ENCODE results near the gene IL26.
"Not testable (repeated sequence)": the region's sequence is repeated elsewhere in the genome, so short reads cannot be mapped to it uniquely, and the experiment has no call there.

The IL26 gene

DNA sequence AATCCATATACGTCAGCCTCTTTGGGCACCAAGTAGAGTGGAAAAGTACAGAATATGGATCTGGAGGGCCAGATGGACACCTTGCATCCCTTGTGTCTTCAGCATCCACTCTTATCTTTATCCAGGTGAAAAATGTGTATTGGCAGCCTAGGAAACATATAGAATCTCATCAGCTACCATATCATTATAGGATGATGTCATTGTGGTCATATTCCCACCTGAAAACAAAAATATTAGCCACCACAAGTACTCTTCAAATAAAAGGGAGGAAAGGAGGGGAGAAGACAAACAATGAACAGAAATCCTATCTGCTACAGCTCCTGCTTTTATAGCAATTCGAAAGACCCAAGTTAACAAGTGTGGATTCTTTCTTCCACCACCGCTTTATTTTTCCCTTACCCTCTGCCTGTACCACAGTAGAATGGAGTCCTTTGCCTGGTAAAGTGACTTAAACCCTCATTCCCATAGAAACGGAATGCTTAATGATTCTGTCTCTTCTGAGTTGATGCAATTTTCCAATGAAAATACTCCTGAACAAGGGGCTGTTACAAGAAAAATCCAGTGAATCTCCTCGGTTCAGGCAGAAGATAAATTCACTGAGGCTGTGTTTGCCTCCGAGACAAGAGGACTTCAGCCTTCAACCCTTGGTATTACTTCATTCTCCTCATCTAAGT is 13.8 kb upstream of the IL26 start:
- no peak for DNase-seq

DNA sequence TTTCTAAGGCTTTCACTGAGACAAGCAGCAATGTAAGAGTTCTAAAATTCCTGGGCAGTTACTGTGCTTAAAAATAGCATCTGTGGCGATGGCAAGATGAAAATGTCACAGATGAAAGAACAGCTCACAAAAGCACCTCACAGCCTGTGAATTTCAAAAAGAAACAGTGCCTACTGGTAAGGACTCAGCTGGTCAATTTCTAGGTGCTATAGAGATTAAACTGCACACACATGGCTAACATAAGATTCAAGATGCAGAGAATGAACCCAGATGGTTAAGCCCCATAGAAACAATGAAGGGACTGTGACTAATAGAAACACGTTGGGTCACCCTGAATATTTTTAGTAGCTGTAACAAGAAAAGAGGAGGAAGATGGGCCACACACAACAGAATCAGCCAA is 12.0 kb upstream of the IL26 start:
- peak; percentile 66 for DNase-seq

DNA sequence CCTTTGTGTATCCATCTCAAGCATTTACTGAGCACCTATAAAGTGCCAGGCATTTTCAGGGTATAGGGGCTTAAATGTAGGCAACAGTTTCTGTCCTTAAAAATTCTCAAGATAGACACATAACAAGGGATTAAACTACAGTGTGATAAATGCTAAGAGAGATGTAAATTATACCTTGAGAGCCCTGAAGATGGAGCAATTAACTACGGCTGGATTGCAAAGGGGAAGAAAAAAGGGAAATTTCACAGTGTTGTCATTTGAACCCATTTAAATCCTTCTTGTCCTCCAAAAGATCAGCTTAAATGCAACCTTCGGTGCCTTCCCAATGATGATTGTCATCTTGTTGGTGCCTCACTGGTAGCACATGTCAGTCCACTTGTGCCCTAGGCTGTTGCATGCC is 11.5 kb upstream of the IL26 start:
- DNase-seq, result peak; percentile 42

DNA sequence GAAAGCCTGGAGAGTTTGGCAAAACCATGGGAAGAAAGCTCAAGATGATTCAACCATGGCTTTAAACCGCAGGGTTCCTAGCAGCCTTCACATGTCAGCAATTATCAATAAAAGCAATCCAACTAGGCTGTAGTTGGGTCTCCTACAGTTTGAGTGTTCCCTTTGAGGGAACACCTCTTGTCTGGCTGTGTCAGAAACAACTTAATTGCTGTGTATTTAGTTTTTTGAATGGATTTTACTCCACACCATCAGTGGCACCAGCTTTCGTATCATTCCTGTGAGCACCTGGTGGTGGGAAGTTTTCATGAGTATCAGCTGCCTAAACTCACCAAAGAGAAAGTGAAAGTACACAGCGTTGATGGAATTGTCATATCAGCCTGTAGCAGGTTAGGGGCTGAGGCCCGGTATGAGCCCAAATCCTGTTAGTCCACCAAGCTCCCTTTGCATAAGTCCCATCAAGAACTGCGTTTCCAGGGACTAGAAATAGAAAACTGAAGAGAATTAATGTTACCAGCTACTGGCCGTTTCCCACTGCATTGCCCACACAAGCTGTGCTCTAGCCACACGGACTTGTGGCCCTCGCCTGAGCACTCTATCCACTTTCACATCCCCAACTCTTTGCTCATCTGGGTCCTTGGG is 10.9 kb upstream of the IL26 start:
- no peak for DNase-seq

DNA sequence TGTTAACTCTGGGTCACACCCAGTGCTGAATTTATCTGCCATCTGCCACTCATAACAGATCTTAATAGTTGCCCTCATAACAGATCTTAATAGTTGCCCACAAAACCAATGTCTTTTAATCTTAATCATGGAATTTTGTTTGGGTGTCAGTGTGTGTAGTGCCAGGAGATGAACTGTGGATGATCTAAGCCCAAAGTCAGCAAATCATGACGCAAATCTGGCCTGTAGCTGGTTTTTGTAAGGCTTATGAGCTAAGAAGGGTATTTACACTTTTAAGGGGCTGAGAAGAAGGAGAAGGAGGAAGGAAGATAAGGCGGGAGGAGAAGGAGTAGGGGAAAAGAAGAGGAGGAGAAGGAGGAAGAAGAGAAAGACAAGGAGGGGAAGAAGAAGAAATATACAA is 10.0 kb upstream of the IL26 start:
- no peak for DNase-seq

DNA sequence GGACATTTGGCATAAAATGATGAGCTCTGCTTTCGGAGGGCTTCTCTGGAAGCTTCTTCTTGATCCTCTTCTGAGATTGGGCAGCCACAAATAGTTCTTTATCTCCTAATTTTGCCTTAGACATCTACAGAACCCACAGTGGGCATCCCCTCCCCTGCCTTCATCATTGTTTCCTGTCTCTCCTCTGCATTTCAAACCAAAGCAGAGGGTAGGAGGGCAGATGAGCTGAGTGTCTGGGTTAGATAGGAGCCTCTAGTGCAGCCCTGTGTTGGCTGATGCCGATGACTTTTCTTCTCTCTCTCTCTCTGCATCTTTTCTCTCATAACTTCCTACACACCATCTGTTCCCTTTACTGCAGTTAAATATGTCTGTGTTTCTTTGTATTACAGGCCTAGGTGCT is 8.5 kb upstream of the IL26 start:
- DNase-seq, result no peak

DNA sequence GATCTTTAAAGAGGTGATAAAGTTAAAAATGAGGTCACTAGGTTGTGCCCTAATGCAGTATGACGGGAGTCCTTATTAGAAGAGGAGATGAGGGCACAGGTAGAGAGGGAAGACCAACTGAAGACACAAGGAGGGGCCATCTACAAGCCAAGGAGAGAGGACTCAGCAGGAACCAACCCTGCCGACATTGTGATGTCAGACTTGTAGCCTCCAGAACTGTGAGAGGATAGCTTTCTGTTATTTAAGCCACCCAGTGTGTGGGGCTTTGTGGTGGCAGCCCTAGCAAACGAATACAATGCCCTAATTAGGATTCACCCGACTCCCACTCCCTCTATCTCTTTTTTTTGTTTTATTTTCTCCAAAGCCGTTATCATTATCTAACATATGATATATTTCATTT is 7.9 kb upstream of the IL26 start:
- no peak for DNase-seq

DNA sequence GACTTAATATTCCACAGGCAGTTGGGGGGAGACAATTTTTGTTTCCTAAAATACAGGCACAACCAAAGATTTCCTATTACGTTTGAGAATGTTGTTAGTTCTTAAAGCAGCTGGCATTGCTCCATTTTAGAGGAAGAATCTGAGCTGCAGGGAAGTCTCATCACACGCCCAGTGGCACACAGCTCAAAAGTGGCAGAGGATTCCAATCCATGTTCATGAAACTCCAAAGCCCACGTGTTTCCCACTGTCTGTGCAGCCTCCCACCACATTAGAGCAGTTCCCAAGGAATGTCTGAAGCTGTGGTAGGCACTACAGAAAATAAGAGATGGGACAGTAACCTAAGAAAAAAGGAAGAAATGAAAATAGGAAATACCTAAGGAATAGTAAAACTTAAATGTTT is 6.1 kb upstream of the IL26 start:
- DNase-seq, result no peak

DNA sequence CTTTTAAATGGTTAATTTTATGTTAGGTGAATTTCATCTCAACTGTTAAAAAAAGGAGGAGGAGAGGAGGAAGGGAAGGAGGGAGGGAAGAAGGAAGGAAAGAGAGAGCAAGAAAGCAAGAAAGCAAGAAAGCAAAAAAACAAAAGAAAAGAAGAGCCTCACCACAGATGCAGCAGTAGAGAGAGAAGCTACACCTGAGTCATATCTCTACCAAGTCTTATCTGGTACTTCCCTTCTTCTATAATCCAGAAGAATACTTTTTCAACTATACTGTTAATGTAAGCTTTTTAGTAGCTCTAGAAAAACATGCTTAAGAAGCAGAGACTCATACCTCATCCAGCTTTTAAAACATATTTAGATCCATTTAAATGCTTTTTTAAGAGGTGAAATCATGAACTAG is 5.6 kb upstream of the IL26 start:
- DNase-seq, result no peak

DNA sequence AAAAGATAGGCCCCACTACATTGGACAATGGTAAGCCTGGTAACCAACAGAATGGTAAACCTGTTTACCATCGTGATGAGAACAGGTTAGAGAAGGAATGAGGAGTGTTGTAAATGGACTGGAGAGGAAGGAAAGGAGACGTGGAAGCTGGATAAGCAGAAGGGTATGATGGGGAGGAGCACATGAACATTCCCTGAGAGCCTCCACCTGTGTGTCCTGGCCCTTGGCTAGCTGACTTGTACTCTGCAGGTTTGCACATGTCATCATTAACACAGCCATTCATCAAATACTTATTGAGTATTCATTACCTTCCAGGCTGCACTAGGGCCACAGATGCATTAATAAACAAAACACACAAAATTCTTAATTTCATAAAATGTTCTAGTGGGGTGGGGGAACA is 4.3 kb upstream of the IL26 start:
- DNase-seq, result no peak

DNA sequence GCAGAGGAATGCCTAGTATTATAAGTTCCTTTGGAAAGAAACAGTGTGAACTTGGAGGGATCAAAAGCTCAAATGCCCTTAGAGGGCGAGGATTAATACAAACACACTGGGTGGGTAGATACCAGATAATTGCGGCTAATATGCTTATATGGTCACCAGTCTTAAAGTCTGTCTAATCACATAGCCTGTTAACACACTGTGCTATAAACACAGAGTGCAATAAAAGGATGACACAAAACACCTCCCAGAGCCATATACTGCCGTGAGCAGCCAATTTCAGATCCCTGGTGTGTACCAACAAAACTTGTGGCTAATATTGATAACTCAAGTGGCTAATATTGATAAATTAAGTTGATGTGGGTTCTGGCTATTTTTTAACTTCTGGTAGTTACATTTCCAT is 1.7 kb upstream of the IL26 start:
- no peak for DNase-seq

DNA sequence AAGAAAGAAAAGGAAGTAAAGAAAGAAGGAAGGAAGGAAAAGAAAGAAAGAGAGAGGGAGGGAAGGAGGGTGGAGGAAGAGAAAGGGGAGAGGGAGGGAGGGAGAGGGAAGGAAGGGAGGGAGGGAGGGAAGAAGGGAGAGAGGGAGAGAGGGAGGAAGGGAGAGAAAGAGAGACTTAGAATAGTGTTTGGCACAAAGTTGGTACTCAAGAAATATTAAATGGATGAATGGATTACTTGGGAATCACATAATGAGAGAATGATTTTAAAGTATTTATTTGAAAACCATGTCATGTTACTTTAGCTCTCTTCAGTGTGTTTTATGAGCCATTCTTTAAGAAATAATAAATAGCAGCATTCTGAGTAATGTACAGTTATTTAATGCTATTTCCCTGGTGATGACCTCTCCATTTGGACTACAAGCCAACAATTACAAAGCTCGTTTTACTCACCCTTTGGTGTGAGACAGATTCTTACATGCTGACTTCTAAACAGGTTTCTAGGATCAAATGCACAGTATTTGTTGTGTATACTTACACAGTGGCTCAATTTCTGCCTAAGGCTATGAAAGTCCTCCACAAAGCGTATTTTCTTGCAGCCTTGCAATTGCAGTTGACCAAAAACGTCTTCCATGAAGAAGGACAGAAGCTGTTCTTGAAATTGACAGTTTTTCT is 861 bp downstream of the IL26 start:
- peak; percentile 88 for DNase-seq

DNA sequence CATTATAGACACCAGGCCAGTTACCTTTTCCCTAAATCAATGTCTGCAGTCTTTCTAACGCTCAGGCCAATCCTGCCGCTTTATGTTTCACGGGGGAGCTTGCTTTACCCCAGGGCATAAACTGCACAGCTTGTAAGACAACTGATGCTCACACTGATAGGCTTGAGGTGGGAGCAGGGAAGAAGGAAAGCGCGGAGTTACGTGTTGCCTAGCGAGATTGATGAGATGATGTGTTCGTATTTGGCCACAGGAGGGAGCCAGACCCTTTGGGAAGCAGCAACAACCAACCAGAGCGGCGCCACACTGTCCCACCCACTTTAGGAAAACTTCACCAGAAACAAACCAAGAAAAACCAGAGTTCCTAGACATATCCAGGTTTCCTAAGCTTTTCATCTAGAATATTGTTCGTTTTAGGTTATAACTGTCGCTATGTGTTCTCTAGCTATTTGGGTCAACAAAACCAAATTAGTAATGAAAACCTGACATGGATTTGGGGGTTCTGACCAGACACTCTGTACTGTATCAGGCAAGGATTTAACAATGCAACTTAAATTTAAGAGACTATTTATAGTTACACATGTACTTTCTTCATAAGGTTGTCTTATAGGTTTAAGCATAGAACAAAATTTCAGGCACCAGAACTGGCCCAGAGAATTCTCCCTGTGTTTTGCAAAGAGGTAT is 2.4 kb downstream of the IL26 start:
- peak; percentile 86 for DNase-seq

DNA sequence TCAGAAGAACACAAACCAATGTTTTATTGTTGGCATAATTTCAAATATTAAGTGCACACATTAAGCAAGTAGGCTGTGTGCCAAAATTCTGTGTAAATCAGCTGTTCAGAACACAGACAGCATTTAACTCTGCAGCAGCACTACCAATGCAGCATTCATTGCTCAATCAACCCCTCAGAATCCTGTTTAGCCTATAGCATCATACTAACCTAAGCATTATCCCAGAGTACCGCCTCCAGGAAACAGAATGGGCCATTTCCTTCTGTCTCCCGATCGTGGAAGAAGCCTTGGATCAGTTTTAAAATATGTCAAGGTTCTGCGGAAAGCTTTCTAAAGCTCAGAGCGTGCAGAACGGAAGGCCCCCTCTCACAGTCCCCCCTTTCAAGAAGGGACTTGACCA is 3.3 kb downstream of the IL26 start:
- DNase-seq, result peak; percentile 27

DNA sequence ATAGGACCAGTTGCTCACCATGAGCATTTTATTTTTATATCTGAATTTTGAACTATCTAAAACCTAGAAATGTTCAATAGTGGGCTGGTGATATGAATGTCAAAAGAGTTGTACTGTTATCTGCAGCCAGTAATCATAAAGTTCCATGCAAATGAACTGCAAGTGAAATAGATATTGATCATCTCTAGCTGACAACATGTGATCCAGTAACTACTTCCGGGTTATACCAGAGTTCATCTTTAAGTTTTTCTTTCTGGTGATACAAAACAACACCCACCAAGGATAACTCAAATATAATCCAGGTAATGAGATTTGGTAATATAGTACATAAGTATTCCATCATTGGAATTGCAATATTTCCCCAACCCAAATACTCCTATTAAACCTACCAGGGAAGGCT is 4.1 kb downstream of the IL26 start:
- DNase-seq, result no peak

DNA sequence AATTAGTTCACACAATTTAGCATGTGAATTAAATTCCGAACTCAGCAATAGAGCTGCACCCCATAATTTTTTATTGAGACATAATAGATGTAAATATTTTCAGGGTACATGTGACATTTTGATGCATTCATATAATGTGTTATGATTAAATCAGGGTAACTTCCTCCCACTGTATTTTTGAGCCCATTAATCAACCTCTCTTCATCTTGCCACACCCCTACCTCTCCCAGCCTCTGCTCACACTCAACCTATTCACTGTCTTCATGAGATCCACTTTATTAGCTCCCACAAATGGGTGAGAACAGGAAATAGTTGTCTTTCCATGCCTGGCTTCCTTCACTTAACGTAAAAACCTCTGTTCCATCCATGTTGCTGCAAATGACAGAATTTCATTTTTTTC is 14.7 kb downstream of the IL26 start:
- no peak for DNase-seq

DNA sequence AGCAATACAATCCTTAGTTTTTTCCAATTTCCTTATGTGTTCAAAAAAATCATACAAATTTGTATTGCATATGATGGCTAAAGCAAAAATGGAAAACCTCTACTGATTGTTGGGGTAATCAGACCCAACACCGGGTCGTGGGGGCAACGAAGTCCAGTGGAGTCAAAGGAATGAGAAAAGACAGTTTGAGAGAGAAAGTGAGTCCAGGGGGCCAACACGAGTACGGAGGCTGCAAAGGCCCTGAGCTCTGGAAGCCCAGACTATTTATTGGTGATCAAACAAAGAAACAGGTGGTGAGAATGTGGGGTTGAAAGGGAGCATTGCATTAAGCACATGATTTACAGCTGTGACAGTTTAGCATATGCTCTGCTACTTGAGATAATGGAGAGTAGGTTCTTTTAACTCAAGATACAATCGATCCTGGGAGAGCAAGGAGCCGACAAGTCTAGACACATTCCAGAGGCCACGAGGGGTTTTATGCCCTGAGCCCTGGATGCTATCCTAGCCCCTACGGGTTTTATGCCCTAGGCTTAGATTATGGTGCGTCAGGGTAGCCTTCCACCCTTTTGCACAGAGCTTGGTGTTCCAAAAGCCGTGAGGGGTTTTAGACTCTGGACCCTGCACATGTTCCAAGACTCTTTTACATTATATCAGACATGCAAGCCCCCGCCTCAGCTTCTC is 16.4 kb downstream of the IL26 start:
- not testable (repeated sequence) for DNase-seq

DNA sequence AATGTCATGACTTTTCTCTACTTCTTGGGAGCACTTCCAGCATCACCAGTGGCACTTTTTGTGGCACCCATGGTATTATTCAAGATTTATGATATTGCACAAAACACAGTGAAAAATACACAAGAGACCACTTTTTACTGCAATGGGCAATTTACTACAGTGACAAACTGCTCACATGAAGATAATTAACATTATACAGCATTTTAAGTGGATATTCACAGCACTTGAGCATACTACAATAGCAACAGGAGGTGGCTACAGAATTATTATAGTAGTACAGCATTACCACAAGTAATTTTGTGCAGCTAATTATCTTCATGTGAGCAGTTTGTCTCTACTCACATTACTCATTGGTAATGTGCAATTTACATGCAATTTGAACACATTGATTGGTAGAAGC is 18.3 kb downstream of the IL26 start:
- DNase-seq, result no peak

DNA sequence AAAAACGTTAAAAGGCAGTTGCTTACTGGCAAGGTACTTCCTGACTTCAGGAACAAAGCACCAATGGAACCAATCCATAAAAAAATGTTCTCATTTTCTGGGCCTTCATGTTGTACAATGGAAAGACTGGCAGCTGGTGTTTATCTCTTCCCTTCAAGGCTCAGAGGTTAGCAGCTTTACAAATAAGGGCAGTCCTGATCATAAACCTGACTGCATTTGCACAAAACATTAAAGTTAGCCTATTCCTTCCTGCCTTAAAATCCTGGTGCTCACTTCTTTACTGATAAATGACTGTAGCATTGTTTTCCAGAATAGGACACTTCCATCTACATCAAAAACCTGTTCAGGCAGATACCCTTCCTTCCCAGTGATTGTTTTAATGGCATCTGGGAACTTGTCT is 19.2 kb downstream of the IL26 start:
- no peak for DNase-seq

DNA sequence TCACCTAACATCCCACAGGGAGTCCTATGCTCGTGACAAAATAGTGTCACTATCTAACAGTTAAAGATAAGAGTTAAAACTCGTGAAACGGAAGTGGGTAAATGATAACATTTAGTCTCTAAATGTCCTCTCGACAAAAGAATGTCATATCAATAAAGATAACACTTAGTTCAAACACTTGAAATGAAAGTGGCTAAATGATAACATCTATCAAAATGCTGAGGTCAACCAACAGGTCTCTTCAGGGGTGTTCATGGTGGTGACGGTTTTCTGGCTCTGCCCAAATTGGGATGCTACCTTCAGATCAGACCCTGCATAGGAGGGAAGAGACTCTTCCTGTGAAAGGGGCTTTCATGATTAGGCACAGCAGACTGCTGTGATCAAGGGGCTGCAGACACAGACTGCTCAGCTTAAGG is 22.1 kb downstream of the IL26 start:
- no peak for DNase-seq

DNA sequence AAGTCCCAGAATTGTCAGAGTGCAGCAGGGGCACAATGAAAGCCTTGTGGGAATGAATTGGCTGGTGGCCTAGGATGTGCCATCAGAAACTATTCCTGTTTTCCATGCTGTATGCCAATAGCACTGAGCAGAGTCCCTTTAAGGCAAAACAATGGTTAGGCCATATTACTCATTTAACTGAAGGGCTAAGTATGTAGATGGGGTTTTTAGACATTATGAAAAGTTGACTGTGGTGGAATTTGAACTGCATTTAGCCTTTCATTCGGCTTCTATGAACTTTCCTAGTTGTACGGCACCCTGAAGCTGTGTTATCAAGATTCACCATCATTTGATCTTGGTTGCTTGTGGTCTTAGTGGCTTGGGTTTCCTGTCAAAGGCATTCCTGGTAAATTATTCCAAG is 24.8 kb downstream of the IL26 start:
- no peak for DNase-seq

DNA sequence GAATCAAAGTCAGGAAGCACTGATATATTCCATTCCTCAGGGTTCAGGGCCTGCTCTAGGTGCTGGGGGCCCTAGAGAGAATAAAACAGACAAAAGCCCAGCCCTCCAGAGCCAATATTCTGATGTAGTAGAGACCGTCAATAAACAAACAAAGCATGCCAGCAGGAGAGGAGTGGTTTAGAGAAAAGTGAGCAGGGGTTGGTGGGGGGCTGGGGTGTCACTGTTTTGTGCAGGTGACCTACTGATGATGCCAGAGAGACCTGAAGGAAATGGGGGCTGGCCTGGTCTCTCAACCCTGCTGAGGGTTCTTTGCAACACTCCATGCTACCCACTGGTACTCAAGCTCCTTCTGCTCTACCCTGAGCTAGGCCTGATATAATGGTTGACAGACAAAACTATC is 26.5 kb downstream of the IL26 start:
- no peak for DNase-seq

DNA sequence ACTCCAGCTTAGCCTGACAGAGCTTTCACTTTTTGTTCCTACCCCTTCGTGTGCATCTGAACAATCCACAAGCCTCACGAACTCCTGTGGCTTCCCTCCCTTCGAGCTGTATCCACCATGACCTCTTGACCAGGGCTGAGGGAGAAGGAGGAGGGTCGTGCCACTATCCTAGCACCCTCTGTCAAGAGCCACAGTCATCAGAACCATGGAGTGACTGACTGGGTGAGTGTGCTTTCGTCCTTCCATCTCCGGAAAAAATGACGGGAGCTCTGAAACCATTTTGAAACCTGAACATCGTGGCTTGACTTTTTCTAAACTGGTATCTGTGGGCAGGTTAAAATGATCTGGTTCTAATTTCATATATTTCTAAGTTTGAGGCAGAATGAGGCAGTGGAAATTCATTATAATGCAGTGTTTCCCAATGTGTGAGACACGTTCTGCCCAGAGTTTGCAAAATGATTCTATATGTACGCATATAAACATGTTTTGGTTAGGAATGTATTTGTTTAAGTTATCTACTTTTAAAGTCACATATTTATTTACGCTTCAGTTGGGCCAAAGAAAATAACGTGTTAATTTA is 27.0 kb downstream of the IL26 start:
- no peak for DNase-seq

Data from HCEC 1CT (cell line).